ENCODE data around the gene SYT11. TPM values are rescaled to one million over a fixed set of nuclear protein-coding genes. Genes with fewer than 3 reads are reported as not detected.

SYT11 gene
- total and polyA plus RNA-seq, 10 of the 15 experiments (the other 5 are each of a cell fraction or from before 2014, with no cell fraction given) = 7.7 to 21.2 (median 13.5) TPM

DNA sequence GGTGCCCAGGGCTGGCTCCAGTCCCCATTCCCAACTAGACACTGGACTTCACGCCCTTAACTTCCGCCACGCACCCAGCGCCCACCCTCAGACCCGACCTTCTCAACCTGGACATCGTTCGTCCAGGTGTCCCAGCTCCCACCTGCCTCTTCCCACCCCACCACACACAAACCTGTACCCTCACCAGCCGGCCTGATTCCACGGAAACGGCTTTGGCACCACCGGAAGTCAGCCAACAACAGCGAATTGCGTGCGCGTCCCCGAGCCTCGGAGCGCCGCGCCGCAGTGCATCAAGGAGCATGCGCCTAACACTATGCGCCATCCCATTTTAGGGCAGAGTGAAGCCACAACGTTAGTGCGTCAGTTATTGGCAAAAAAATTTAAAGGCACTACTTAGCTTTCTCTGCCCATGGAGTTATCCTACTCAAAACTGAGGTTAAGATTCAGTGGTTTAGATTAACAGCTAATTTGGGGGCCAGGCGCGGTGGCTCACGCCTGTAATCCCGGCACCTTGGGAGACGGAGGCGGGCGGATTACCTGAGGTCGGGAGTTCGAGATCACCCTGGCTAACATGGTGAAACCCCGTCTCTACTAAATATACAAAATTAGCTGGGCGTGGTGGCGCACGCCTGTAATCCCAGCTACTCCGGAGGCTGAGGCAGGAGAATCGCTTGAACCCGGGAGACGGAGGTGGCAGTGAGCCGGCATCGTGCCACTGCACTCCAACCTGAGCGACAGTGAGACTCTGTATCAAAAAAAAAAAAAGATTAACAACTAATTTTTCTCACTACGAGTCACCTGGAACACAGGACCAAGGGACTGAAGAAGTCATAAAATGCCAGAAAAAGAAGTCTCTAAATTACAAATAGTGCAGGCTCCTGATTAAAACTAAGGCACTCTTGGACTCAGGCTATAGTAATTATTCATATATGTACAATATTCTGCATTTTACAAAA lies 2.1 kb upstream of the SYT11 start, which contains the start of gene GON4L (continued):
- TF ChIP-seq, protein P1, sequence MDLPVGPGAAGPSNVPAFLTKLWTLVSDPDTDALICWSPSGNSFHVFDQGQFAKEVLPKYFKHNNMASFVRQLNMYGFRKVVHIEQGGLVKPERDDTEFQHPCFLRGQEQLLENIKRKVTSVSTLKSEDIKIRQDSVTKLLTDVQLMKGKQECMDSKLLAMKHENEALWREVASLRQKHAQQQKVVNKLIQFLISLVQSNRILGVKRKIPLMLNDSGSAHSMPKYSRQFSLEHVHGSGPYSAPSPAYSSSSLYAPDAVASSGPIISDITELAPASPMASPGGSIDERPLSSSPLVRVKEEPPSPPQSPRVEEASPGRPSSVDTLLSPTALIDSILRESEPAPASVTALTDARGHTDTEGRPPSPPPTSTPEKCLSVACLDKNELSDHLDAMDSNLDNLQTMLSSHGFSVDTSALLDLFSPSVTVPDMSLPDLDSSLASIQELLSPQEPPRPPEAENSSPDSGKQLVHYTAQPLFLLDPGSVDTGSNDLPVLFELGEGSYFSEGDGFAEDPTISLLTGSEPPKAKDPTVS (IDR thresholded peaks at IDR 0.05; ENCODE audit: low read depth, low read length) = no peak
- TF ChIP-seq NFYB (IDR thresholded peaks at IDR 0.05; ENCODE audit: insufficient read depth, low read depth, low read length) (no peak), NR2F1 (conservative IDR thresholded peaks at IDR 0.05) (no peak), ETV6 (conservative IDR thresholded peaks at IDR 0.05 in 1 of 2, IDR thresholded peaks at IDR 0.05 in 1 of 2; ENCODE audit: borderline replicate concordance in 1 of 2, low read depth in 1 of 2) (no peak), SIN3A (IDR thresholded peaks at IDR 0.05; ENCODE audit: low read depth, low read length) (no peak; the same call in 1 of the 2 replicates), IKZF2 (IDR thresholded peaks at IDR 0.05) (peak; percentile 45 to 67; a peak in 3 of 4 replicates), TCF3 (IDR thresholded peaks at IDR 0.05; ENCODE audit: borderline replicate concordance, insufficient read depth, low read depth, low read length) (no peak), RUNX3 (IDR thresholded peaks at IDR 0.05; ENCODE audit: low read length) (no peak), ZBED1 (IDR thresholded peaks at IDR 0.05; ENCODE audit: borderline replicate concordance) (no peak), SPI1 (IDR thresholded peaks at IDR 0.05; ENCODE audit: borderline replicate concordance, insufficient read depth, low read depth, low read length) (no peak), RBBP5 (conservative IDR thresholded peaks at IDR 0.05) (no peak), ZBTB4 (CRISPR knock-in tag; IDR thresholded peaks at IDR 0.05) (no peak), STAT1 (conservative IDR thresholded peaks at IDR 0.05) (no peak), ZBTB40 (IDR thresholded peaks at IDR 0.05; ENCODE audit: borderline replicate concordance) (peak; percentile 84; the same call in 1 of the 2 replicates)
- TF ChIP-seq, protein P2, sequence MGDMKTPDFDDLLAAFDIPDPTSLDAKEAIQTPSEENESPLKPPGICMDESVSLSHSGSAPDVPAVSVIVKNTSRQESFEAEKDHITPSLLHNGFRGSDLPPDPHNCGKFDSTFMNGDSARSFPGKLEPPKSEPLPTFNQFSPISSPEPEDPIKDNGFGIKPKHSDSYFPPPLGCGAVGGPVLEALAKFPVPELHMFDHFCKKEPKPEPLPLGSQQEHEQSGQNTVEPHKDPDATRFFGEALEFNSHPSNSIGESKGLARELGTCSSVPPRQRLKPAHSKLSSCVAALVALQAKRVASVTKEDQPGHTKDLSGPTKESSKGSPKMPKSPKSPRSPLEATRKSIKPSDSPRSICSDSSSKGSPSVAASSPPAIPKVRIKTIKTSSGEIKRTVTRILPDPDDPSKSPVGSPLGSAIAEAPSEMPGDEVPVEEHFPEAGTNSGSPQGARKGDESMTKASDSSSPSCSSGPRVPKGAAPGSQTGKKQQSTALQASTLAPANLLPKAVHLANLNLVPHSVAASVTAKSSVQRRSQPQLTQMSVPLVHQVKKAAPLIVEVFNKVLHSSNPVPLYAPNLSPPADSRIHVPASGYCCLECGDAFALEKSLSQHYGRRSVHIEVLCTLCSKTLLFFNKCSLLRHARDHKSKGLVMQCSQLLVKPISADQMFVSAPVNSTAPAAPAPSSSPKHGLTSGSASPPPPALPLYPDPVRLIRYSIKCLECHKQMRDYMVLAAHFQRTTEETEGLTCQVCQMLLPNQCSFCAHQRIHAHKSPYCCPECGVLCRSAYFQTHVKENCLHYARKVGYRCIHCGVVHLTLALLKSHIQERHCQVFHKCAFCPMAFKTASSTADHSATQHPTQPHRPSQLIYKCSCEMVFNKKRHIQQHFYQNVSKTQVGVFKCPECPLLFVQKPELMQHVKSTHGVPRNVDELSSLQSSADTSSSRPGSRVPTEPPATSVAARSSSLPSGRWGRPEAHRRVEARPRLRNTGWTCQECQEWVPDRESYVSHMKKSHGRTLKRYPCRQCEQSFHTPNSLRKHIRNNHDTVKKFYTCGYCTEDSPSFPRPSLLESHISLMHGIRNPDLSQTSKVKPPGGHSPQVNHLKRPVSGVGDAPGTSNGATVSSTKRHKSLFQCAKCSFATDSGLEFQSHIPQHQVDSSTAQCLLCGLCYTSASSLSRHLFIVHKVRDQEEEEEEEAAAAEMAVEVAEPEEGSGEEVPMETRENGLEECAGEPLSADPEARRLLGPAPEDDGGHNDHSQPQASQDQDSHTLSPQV (IDR thresholded peaks at IDR 0.05) = no peak

Data from GM12878 (cell line).